Mononuclear cell (primary cell): ENCODE measurements around the gene ZFP57. TPM values are rescaled to one million over a fixed set of nuclear protein-coding genes. Genes with fewer than 3 reads are reported as not detected.

Experiments used
- H3K27me3 ChIP-seq: 2 replicates; pipeline ENCODE4 v1.6.0; 2011; ENCODE audit warnings: low read length, control low read depth; ENCODE audit not compliant: insufficient read depth
- H3K4me1 ChIP-seq: 2 replicates; pipeline ENCODE4 v1.5.1; 2011; ENCODE audit warnings: mild to moderate bottlenecking, low read length, control low read depth; ENCODE audit not compliant: insufficient read depth
- H3K4me3 ChIP-seq: 2 replicates; pipeline ENCODE4 v1.5.1; 2011; ENCODE audit warnings: mild to moderate bottlenecking, low read length, moderate library complexity
- H3K9me3 ChIP-seq: 2 replicates; pipeline ENCODE4 v1.5.1; 2011; ENCODE audit warnings: low read depth, mild to moderate bottlenecking, control low read depth, low read length
- total RNA-seq: library from RNA; depleted of rRNA; stranded (reverse); fragments of >200 nt; gene quantifications from one replicate; pipeline ENCODE4 v1.2.3, GENCODE V29; 2012

Gene ZFP57
- not detected for total RNA-seq

- Histone ChIP-seq H3K27me3 (no peaks in the 10 kb centered on the region), H3K9me3 (no peaks in the 10 kb centered on the region), H3K4me1 (no peaks in the 10 kb centered on the region), H3K4me3 (no peak within 1 kb of the TSS)
Observed at GRCh38 chr6:29680904-29681303, at the start of gene ZFP57. Gene ZFP57 (minus strand): TSS chr6:29681152. CDS start chr6:29677003, 4,149 bp downstream.

- Histone ChIP-seq H3K4me3 (no peak overlapping the region), H3K4me1 (peaks cover 21% of the 10 kb centered on the region)
Observed at GRCh38 chr6:29730575-29731126, 49.7 kb upstream of the ZFP57 start.

DNA sequence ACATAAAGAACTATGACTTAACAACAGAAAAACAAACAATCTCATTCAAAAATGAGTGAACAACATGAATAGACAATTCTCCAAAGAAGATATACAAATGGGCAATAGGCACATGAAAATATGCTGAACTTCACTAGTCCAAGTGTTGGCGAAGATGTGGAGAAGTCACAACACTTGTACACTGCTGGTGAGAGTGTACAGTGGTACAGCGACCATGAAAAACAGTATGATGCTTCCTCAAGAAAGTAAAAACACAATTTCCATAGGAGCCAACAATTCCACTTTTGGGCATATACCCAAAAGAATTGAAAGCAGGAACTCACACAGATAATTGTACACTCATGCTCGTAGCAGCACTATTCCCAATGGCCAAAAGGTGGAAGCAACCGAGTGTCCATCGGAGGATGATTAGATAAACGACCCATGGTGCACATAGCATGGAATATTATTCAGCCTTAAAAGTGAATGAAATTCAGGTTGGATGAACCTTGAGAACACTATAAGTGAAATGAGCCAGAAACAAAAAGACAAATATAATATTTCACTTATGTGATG lies 48.9 kb upstream of the ZFP57 start:
- H3K27me3 ChIP-seq, result no peaks in the 10 kb centered on the region
- H3K4me1 ChIP-seq, result peaks cover 29% of the 10 kb centered on the region
- no peak overlapping the region for H3K4me3 ChIP-seq

More at GRCh38 chr6:29730575-29731126, 49.7 kb upstream of the ZFP57 start:
- Histone ChIP-seq H3K9me3 (no peaks in the 10 kb centered on the region), H3K27me3 (no peaks in the 10 kb centered on the region)

GRCh38 chr6:29728875-29729270 lies 47.9 kb upstream of the ZFP57 start:
- H3K4me3 ChIP-seq, result no peak overlapping the region
- no peaks in the 10 kb centered on the region for H3K27me3 ChIP-seq
- H3K9me3 ChIP-seq, result no peaks in the 10 kb centered on the region
- peaks cover 37% of the 10 kb centered on the region for H3K4me1 ChIP-seq

More for the DNA sequence above, 48.9 kb upstream of the ZFP57 start:
- no peaks in the 10 kb centered on the region for H3K9me3 ChIP-seq

DNA sequence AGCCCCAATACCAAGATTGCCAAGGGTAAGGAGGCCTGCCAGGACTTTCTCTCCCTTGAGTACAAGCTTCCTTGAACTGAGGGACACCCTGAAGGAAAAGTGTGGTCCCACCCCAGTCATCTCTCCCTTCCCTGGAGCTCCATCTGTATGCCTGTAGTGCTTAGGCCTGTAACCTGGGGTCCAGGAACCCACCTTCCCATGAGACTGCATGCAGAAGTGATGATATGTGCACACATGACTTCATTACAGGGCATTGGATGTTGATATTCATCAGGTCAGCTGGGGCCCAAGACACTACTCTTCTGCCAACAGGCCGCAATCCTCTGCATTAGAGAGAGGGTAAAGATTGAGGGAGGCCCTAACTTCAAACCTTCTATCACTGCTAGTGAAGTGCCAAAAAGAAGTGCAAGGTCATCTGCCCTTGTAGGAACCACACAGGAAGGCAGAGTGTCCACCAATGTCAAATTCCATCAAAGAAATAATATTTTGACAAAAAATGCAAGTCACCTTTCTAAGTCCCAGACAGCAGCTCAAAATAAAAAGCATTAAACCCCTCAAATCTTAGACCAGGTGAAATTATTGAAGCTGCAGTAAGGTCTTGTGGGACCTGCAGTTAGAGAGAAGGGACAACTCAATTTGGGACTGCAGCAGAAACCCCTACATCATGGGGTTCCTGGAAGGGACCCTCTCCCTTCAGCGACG lies 47.4 kb upstream of the ZFP57 start:
- no peak overlapping the region for H3K4me3 ChIP-seq
- peaks cover 37% of the 10 kb centered on the region for H3K4me1 ChIP-seq
- no peaks in the 10 kb centered on the region for H3K9me3 ChIP-seq
- no peaks in the 10 kb centered on the region for H3K27me3 ChIP-seq

GRCh38 chr6:29727637-29728036 lies 46.7 kb upstream of the ZFP57 start:
- H3K9me3 ChIP-seq, result no peaks in the 10 kb centered on the region
- H3K4me3 ChIP-seq, result no peak overlapping the region
- H3K27me3 ChIP-seq, result no peaks in the 10 kb centered on the region
- peaks cover 37% of the 10 kb centered on the region for H3K4me1 ChIP-seq

GRCh38 chr6:29726571-29727194 lies 45.7 kb upstream of the ZFP57 start:
- no peaks in the 10 kb centered on the region for H3K9me3 ChIP-seq
- no peaks in the 10 kb centered on the region for H3K27me3 ChIP-seq
- peaks cover 44% of the 10 kb centered on the region for H3K4me1 ChIP-seq
- no peak overlapping the region for H3K4me3 ChIP-seq

GRCh38 chr6:29726001-29726400 lies 45.0 kb upstream of the ZFP57 start:
- Histone ChIP-seq H3K4me3 (peak overlapping the region; percentile 100), H3K4me1 (peaks cover 49% of the 10 kb centered on the region), H3K9me3 (no peaks in the 10 kb centered on the region), H3K27me3 (no peaks in the 10 kb centered on the region)

GRCh38 chr6:29724937-29725869 lies 44.3 kb upstream of the ZFP57 start:
- peak overlapping the region; percentile 100 for H3K4me3 ChIP-seq
- no peaks in the 10 kb centered on the region for H3K9me3 ChIP-seq
- peaks cover 49% of the 10 kb centered on the region for H3K4me1 ChIP-seq
- no peaks in the 10 kb centered on the region for H3K27me3 ChIP-seq

DNA sequence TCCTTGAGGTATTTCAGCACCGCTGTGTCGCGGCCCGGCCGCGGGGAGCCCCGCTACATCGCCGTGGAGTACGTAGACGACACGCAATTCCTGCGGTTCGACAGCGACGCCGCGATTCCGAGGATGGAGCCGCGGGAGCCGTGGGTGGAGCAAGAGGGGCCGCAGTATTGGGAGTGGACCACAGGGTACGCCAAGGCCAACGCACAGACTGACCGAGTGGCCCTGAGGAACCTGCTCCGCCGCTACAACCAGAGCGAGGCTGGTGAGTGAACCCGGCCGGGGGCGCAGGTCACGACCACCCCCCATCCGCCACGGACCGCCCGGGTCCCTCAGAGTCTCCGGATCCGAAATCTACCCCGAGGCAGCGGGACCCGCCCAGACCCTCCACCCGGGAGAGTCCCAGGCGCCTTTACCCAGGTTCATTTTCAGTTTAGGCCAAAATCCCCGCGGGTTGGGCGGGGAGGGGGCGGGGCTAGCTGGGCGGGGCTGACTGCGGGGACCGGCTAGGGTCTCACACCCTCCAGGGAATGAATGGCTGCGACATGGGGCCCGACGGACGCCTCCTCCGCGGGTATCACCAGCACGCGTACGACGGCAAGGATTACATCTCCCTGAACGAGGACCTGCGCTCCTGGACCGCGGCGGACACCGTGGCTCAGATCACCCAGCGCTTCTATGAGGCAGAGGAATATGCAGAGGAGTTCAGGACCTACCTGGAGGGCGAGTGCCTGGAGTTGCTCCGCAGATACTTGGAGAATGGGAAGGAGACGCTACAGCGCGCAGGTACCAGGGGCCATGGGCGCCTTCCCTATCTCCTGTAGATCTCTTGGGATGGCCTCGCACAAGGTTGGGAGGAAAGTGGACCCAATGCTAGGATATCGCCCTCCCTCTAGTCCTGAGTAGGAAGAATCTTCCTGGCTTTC lies 43.0 kb upstream of the ZFP57 start:
- Histone ChIP-seq H3K4me1 (peaks cover 49% of the 10 kb centered on the region), H3K4me3 (peak overlapping the region; percentile 100), H3K27me3 (no peaks in the 10 kb centered on the region), H3K9me3 (no peaks in the 10 kb centered on the region)

DNA sequence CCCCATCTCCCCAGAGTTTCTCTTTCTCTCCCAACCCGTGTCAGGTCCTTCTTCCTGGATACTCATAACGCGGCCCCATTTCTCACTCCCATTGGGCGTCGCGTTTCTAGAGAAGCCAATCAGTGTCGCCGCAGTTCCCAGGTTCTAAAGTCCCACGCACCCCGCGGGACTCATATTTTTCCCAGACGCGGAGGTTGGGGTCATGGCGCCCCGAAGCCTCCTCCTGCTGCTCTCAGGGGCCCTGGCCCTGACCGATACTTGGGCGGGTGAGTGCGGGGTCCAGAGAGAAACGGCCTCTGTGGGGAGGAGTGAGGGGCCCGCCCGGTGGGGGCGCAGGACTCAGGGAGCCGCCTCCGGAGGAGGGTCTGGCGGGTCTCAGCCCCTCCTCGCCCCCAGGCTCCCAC lies 42.3 kb upstream of the ZFP57 start, which contains the start of gene HLA-F:
TSS of gene HLA-F (plus strand) at position 173 of the 404 bp plus-strand sequence. CDS start at position 203, 30 bp downstream.
- no peaks in the 10 kb centered on the region for H3K27me3 ChIP-seq
- H3K4me3 ChIP-seq, result peak within 1 kb of the TSS; percentile 100
- no peaks in the 10 kb centered on the region for H3K9me3 ChIP-seq
- peaks cover 49% of the 10 kb centered on the region for H3K4me1 ChIP-seq

- H3K4me3 ChIP-seq, result no peak overlapping the region
- H3K9me3 ChIP-seq, result no peaks in the 10 kb centered on the region
- peaks cover 30% of the 10 kb centered on the region for H3K4me1 ChIP-seq
- no peaks in the 10 kb centered on the region for H3K27me3 ChIP-seq
Observed at GRCh38 chr6:29720863-29721262, 39.9 kb upstream of the ZFP57 start.

DNA sequence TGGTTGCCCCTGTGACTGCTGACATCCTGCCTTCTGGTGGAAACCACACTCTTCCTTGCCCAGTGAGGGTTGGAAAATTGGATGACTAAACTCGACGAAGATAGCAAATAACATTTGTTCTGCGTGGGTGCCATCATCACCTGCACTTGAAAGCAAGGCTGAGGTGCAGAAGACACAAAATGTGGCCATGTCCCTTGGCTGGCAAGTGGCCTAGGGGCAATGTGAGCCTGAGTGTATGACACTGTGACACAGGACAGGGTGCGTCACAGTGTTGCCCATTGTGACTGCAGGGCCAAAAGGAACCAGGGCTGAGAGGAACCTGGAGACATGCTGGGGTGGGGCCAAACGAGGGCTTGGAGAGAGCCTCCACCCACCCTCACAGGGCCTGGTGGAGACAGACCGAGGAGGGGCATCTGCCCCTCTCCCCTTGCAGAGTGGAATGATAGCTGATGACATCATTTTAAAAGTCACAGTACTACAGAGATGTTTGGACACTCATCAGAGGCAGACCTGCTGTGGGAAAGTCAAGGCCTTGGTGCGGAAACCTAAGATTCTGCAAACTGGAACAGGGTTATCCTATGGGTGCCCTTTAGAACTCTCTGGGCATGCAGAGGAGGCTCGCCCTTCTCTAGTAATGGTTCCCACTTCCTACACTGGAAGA lies 29.5 kb upstream of the ZFP57 start:
- no peak overlapping the region for H3K4me3 ChIP-seq
- H3K27me3 ChIP-seq, result no peaks in the 10 kb centered on the region
- peaks cover 34% of the 10 kb centered on the region for H3K4me1 ChIP-seq
- H3K9me3 ChIP-seq, result no peaks in the 10 kb centered on the region
